OCI-M1 (cell line): ENCODE measurements around the gene FAF1.
A peak's percentile ranks its signal among the peaks of the same experiment; 100 is the strongest.
"Not testable (repeated sequence)": the region's sequence is repeated elsewhere in the genome, so short reads cannot be mapped to it uniquely, and the experiment has no call there.

Experiments
- DNase-seq: peaks from one replicate; lab custom pipeline; 2025; lab: John Stamatoyannopoulos, UW

Gene FAF1

GRCh38 chr1:50559421-50559820 is 400.6 kb downstream of the FAF1 start:
- DNase-seq: no peak

GRCh38 chr1:50553921-50554320 is 406.1 kb downstream of the FAF1 start:
- DNase-seq: peak; percentile 22

GRCh38 chr1:50548243-50548642 is 411.8 kb downstream of the FAF1 start:
- DNase-seq: no peak

- no peak for DNase-seq
These were observed 417.7 kb downstream of the FAF1 start for GRCh38 chr1:50542362-50542761.

- DNase-seq: no peak
These were observed 421.6 kb downstream of the FAF1 start for GRCh38 chr1:50538476-50538875.

- no peak for DNase-seq
These were observed 428.5 kb downstream of the FAF1 start for GRCh38 chr1:50531601-50532000.

GRCh38 chr1:50531027-50531426 is 429.0 kb downstream of the FAF1 start:
- DNase-seq: no peak

DNA sequence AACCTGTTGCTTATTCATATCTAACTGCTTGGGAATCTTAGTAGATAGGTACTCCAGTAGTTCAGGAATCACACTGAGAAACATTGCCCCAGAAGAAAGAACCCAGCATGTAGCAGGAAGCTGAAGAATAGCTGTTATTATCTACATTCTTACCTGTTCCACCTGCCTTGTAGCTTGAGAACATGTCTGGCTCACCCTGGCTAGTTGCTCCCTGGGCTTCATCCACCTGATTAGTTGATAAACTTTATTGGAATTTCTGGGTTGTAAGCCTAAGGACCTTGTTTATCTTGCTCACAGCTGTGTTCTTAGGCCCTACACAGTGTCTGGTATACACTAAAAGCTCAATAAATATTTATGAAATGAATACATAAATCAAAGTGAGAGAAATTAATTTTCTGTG is 430.6 kb downstream of the FAF1 start:
- DNase-seq: no peak

- not testable (repeated sequence) for DNase-seq
These were observed 432.1 kb downstream of the FAF1 start for GRCh38 chr1:50527987-50528320.

DNA sequence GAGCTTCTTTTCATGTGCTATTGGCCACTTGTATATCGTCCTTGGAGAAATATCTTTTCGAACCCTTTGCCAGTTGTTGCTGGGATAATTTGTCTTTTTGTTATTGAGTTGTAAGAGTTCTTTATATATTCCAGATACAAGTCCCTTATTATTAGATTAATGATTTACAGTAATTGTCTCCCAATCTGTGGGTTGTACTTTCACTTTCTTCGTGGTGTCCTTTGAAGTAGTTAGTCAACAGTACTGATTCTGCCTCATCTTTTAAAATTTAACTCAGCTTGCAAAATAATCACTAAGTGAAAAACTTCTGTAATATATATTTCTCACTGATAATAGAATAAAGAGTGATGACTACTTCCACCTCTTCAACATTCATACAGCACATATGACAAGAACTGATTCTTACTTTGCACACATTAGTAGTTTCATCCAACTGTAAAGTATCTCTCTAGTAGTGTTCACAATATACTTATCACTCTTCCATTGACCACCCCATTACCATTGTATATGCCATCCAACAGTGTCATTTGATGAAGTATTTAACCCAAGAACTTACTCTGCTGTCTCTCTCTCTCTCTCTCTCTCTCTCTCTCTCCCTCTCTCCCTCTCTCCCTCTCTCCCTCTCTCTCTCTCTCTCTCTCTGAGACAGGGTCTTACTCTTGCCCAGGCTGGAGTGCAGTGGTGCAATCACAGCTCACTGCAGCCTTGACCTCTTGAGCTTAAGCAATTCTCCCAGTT is 432.6 kb downstream of the FAF1 start:
- no peak for DNase-seq

DNA sequence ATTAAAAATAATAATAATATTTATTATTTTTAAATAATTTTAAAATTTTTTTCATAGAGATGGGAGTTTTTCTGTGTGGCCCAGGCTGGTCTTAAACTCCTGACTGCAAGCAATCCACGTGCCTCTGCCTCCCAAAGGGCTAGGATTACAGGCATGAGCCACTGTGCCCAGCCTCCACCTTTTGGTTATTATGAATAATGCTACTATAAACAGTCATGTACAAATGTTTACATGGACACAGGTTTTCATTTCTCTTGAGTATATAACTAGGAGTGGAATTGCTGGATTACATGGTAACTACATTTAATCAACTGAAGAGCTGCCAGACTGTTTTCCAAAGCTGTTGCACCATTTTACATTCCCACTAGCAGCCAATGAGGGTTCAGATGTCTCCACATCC is 433.6 kb downstream of the FAF1 start:
- no peak for DNase-seq

DNA sequence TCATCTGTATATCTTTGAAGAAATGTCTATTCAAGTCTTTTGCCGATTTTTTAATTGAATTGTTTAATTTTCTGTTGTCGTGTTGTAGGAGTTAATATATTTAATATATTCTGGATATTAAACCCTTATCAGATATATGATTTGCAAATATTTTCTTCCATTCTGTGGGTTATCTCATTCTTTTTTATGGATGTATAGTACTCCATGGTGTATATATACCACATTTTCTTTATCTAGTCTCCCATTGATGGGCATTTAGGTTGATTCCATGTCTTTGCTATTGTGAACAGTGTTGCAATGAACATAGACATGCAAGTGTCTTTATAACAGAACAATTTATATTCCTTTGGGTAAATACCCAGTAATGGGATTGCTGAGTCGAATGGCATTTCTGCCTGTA is 436.5 kb downstream of the FAF1 start:
- no peak for DNase-seq

- DNase-seq: no peak
These were observed 437.2 kb downstream of the FAF1 start for GRCh38 chr1:50522691-50523342.

- DNase-seq: no peak
These were observed 438.4 kb downstream of the FAF1 start for GRCh38 chr1:50521703-50522102.

DNA sequence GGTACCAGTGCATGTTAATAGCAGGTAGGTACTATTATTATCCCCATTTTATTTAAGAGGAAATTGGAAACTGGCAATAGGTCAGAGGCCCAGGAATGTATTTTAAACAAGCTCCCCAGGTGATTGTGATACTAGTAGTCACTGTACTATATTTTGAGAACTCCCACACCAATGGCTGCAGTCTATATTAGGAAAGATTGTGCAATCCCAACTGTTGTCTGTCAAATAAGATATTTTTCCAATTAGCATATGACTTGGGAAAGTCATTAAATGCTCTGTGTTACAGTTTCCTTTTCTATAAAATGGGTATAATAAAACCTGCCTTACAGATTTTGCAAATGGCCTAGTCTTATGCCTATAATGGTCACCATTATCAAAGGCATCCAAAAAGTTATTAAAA is 442.6 kb downstream of the FAF1 start:
- DNase-seq: peak; percentile 42

DNA sequence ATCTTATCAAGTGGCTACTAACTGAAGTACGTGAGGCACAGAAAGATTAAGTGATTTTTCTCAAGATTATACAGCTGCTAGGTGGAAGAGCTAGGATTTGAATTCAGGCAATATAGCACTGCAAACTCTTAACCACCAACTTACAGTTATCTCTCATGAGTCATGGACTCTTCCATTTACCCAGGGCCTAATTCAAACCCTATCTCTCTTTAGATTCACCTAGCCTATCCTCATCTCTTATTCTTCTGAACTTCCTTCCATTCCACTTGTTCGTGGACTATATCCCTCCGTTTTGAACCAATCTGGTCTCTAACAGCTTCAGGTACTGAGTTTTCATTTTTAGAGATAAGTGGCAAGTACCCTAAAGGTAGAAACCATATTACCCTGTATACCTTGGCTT is 444.0 kb downstream of the FAF1 start:
- DNase-seq: peak; percentile 20

DNA sequence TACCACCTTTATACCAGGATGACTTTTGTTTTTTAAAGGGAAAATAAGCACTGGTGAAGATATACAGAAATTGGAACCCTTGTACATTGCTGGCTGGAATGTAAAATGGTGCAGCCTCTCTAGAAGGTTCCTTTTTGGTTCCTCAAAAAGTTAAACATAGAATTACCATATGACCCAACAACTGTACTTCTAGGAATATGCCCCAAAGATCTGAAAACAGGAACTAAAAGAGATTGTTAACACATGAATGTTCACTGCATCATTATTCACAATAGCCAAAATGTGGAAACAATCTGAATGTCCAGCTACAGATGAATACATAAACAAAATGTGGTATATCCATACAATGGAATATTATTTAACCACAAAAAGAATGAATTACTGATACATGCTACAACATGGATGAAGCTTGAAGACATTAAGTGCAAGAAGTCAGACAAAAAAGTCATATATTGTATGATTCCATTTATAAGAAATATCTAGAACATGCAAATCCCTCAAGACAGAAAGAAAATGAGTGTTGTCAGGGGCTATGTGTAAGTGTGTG is 452.0 kb downstream of the FAF1 start:
- DNase-seq: peak; percentile 80

- no peak for DNase-seq
These were observed 454.6 kb downstream of the FAF1 start for GRCh38 chr1:50505427-50505826.

DNA sequence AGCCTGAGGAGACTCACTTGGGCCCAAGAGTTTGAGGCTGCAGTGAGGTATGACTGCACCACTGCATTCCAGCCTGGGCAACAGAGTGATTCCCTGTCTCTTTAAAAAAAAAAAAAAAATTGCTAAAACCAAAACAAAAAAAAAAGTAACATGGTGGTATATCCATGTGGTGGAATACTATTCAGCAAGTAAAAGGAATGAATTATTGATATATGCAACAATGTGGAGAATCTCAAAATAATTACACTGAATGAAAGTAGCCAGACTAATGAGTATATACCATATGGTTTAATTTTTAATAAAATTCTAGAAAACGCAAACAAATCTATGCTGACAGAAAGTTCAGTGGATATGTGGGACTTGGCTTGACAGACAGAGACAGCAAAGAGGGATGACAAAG is 456.6 kb downstream of the FAF1 start:
- DNase-seq: no peak

DNA sequence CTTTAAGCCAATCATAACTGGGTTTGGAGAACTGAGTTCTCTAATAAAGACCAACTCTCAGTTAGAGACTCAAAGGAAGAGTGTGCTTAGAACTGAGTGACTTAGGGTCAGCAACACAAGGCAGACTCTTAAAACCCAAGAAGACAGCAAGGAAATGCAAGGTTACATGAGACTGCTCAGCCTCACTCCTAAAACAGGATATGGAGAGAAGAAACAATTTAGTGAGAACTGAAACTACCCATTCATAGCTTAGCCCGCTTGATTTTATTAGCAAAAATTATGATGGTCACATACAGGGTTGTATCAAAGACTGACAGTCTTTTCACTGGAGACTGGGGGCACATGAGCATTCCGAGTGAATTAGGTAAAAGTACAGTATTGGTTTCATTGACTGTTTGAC is 457.9 kb downstream of the FAF1 start:
- DNase-seq: no peak

DNA sequence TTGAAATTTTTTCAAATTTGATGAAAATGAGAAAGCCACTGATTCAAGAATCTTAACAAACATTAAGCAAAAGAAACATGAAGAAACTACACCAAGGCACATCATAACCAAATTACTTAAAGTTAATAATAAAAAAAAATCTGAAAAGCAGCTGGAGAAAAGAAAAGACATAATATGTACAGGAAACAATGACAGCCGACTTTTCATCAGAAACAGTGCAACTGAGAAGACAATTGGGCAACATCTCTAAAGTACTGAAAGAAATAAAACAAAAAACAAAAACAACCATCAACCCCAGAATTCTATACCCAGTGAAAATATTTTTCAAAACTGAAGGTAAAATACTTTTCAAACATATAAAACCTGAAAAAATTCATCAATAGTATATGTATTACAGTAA is 463.1 kb downstream of the FAF1 start:
- no peak for DNase-seq

- no peak for DNase-seq
These were observed 466.4 kb downstream of the FAF1 start for GRCh38 chr1:50493710-50494109.

GRCh38 chr1:50492142-50492541 is 467.9 kb downstream of the FAF1 start:
- no peak for DNase-seq

GRCh38 chr1:50491142-50491541 is 468.9 kb downstream of the FAF1 start:
- DNase-seq: no peak
